HepG2 (cell line): ENCODE data around the gene PGPEP1. TPM values are rescaled to one million over a fixed set of nuclear protein-coding genes. Genes with fewer than 3 reads are reported as not detected.

Experiments
- ARID4A ChIP-seq: sonication (generic); formaldehyde crosslinking; IDR thresholded peaks from 2 replicates; pipeline ENCODE4 v1.5.0; 2020; ENCODE audit warnings: mild to moderate bottlenecking, missing genetic modification reagents, borderline replicate concordance
- TOE1 ChIP-seq: sonication (generic); formaldehyde crosslinking; IDR thresholded peaks from 2 replicates; pipeline ENCODE4 v1.4.0; 2020; ENCODE audit warnings: mild to moderate bottlenecking, missing genetic modification reagents
- ZBED4 ChIP-seq: sonication (generic); formaldehyde crosslinking; IDR thresholded peaks from 2 replicates; pipeline ENCODE4 v1.4.0; 2020; ENCODE audit warnings: missing genetic modification reagents, borderline replicate concordance
- ZFP37 ChIP-seq: sonication (generic); formaldehyde crosslinking; IDR thresholded peaks from 2 replicates; pipeline ENCODE4 v1.4.0; 2020; ENCODE audit warnings: missing genetic modification reagents, borderline replicate concordance
- ZHX2 ChIP-seq, 2 experiments: sonication (generic) in 1 of 2; formaldehyde crosslinking in 1 of 2; IDR thresholded peaks; 2 replicates each; pipeline versions ENCODE4 v1.6.1 to v1.9.0; 2014 to 2022; ENCODE audit warnings: antibody characterized with exemption in 1 of 2, borderline replicate concordance in 1 of 2, inconsistent platforms in 1 of 2, low read depth in 1 of 2, missing genetic modification reagents in 1 of 2
- ZMAT5 ChIP-seq: sonication (generic); formaldehyde crosslinking; IDR thresholded peaks from 2 replicates; pipeline ENCODE4 v1.5.0; 2020; ENCODE audit warnings: mild to moderate bottlenecking, low read depth, missing genetic modification reagents, borderline replicate concordance
- polyA plus RNA-seq, 8 experiments: library from polyadenylated mRNA; depleted of rRNA in 3 of 8; stranded (reverse) in 7 of 8; unstranded in 1 of 8; fragments of >200 nt; fragmentation: Illumina TruSeq in 4 of 8; extraction: Trizol in 4 of 8; gene quantifications; 2 replicates each; pipeline versions ENCODE4 v1.2.1 to v1.2.3, GENCODE V29; 2011 to 2016; ENCODE audit warnings: low read depth in 4 of 8, missing spikeins in 1 of 8, mixed read lengths in 1 of 8; ENCODE audit not compliant: insufficient read depth in 1 of 8
- total RNA-seq, 5 experiments: library from RNA; depleted of rRNA; stranded (reverse); fragments of >200 nt; fragmentation: Illumina TruSeq; extraction: Trizol; gene quantifications; 2 replicates each; pipeline ENCODE4 v1.2.3, GENCODE V29; 2016; ENCODE audit warnings: low read depth in 1 of 5
- TF ChIP-seq, protein P1 (sequence below): fragments of 450-650 bp; IDR thresholded peaks from 2 replicates; pipeline ENCODE4 v1.6.1; 2017; ENCODE audit warnings: mild to moderate bottlenecking

PGPEP1 gene
- total and polyA plus RNA-seq, 2 of the 13 experiments (the other 11 are each of a cell fraction or from before 2014, with no cell fraction given): 53.1 to 56.6 TPM

DNA sequence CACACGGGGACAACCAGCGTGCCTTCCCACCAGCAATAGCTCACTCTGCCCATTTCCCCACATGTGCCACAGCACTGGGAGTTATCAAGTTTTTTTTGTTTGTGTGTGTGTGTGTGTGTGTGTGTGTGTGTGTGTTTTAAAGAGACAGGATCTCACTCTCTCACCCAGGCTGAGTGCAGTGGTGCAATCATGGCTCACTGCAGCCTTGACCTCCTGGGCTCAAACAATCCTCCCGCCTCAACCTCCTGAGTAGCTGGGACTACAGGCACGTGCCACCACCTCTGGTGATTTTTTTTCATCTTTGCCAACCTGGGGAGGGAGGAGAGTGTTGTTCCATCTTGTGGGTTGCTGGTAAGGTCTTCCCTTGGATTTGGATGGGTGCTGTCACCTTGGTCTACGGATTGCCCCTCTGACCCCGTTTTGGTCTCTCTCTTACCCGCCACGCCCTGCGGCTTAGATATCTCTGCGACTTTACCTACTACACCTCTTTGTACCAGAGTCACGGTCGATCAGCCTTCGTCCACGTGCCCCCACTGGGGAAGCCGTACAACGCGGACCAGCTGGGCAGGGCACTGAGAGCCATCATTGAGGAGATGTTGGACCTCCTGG is 22.6 kb downstream of the PGPEP1 start (continued):
- TF ChIP-seq ZBED4 (CRISPR knock-in tag) (no peak), TOE1 (CRISPR knock-in tag) (no peak), ZHX2 (IDR thresholded peaks at IDR 0.05; ENCODE audit: low read depth) (no peak), ZHX2 (CRISPR knock-in tag; IDR thresholded peaks at IDR 0.05; ENCODE audit: borderline replicate concordance) (no peak), ZFP37 (CRISPR knock-in tag) (no peak), ZMAT5 (CRISPR knock-in tag) (no peak), ARID4A (CRISPR knock-in tag) (peak; percentile 53)
- TF ChIP-seq, protein P1, sequence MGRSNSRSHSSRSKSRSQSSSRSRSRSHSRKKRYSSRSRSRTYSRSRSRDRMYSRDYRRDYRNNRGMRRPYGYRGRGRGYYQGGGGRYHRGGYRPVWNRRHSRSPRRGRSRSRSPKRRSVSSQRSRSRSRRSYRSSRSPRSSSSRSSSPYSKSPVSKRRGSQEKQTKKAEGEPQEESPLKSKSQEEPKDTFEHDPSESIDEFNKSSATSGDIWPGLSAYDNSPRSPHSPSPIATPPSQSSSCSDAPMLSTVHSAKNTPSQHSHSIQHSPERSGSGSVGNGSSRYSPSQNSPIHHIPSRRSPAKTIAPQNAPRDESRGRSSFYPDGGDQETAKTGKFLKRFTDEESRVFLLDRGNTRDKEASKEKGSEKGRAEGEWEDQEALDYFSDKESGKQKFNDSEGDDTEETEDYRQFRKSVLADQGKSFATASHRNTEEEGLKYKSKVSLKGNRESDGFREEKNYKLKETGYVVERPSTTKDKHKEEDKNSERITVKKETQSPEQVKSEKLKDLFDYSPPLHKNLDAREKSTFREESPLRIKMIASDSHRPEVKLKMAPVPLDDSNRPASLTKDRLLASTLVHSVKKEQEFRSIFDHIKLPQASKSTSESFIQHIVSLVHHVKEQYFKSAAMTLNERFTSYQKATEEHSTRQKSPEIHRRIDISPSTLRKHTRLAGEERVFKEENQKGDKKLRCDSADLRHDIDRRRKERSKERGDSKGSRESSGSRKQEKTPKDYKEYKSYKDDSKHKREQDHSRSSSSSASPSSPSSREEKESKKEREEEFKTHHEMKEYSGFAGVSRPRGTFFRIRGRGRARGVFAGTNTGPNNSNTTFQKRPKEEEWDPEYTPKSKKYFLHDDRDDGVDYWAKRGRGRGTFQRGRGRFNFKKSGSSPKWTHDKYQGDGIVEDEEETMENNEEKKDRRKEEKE: no peak
